H9 (cell line): ENCODE data around the gene PFDN4. TPM values are rescaled to one million over a fixed set of nuclear protein-coding genes. Genes with fewer than 3 reads are reported as not detected.

Source experiments
- DNase-seq: peaks from one replicate; pipeline ENCODE4 v3.0.0-alpha.2; 2017
- H2AFZ ChIP-seq: one replicate; pipeline ENCODE4 v1.6.1; 2013; ENCODE audit warnings: mild to moderate bottlenecking, low read length, control low read depth, moderate library complexity
- H2AK5ac ChIP-seq: 2 replicates; pipeline ENCODE4 v1.6.1; 2013; ENCODE audit warnings: low read length, control low read depth, mixed read lengths; ENCODE audit not compliant: insufficient read length
- H2BK120ac ChIP-seq: one replicate; pipeline ENCODE4 v1.6.1; 2013; ENCODE audit warnings: low read depth, mild to moderate bottlenecking, low read length, control low read depth, inconsistent platforms; ENCODE audit not compliant: poor library complexity, severe bottlenecking
- H2BK12ac ChIP-seq: 2 replicates; pipeline ENCODE4 v1.6.1; 2013; ENCODE audit warnings: low read length, control low read depth, mixed read lengths, low read depth; ENCODE audit not compliant: insufficient read length
- H2BK15ac ChIP-seq: 2 replicates; pipeline ENCODE4 v1.6.1; 2013; ENCODE audit warnings: low read depth, low read length, control low read depth
- H2BK20ac ChIP-seq: one replicate; pipeline ENCODE4 v1.6.1; 2013; ENCODE audit warnings: low read depth, mild to moderate bottlenecking, low read length, control low read depth, inconsistent platforms; ENCODE audit not compliant: poor library complexity, severe bottlenecking
- H2BK5ac ChIP-seq: 2 replicates; pipeline ENCODE4 v1.6.1; 2013; ENCODE audit warnings: low read length, control low read depth, mixed read lengths; ENCODE audit not compliant: insufficient read length
- H3K14ac ChIP-seq: 2 replicates; pipeline ENCODE4 v1.6.1; 2013; ENCODE audit warnings: low read length, control low read depth; ENCODE audit not compliant: insufficient read depth
- H3K18ac ChIP-seq: 2 replicates; pipeline ENCODE4 v1.6.1; 2013; ENCODE audit warnings: low read depth, mild to moderate bottlenecking, mixed read lengths, low read length, control low read depth; ENCODE audit not compliant: insufficient read length
- H3K23ac ChIP-seq: 2 replicates; pipeline ENCODE4 v1.6.1; 2013; ENCODE audit warnings: low read length, control low read depth, mixed read lengths, low read depth; ENCODE audit not compliant: insufficient read length
- H3K23me2 ChIP-seq: 2 replicates; pipeline ENCODE4 v1.6.1; 2013; ENCODE audit warnings: low read depth, mild to moderate bottlenecking, mixed read lengths, low read length, control low read depth; ENCODE audit not compliant: insufficient read length, poor library complexity, severe bottlenecking
- H3K27ac ChIP-seq: 2 replicates; pipeline ENCODE4 v1.5.1; 2013; ENCODE audit warnings: low read length, control low read depth, mixed read lengths, low read depth; ENCODE audit not compliant: insufficient read length
- H3K27me3 ChIP-seq: 2 replicates; pipeline ENCODE4 v1.6.1; 2013; ENCODE audit warnings: low read length, control low read depth, inconsistent platforms; ENCODE audit not compliant: insufficient read depth
- H3K4ac ChIP-seq: 2 replicates; pipeline ENCODE4 v1.6.1; 2013; ENCODE audit warnings: low read depth, mild to moderate bottlenecking, control low read depth, inconsistent platforms, low read length, moderate library complexity
- H3K4me1 ChIP-seq: 2 replicates; pipeline ENCODE4 v1.6.1; 2013; ENCODE audit warnings: low read length, control low read depth, inconsistent platforms; ENCODE audit not compliant: insufficient read depth
- H3K4me2 ChIP-seq: 2 replicates; pipeline ENCODE4 v1.6.1; 2013; ENCODE audit warnings: low read length, control low read depth, mixed read lengths; ENCODE audit not compliant: insufficient read length, insufficient read depth
- H3K56ac ChIP-seq: 2 replicates; pipeline ENCODE4 v1.6.1; 2013; ENCODE audit warnings: low read depth, mild to moderate bottlenecking, mixed read lengths, low read length, control low read depth; ENCODE audit not compliant: insufficient read length
- H3K79me1 ChIP-seq: 2 replicates; pipeline ENCODE4 v1.6.1; 2013; ENCODE audit warnings: low read depth, mild to moderate bottlenecking, moderate library complexity, low read length, control low read depth, inconsistent platforms; ENCODE audit not compliant: insufficient read depth, poor library complexity, severe bottlenecking
- H3K79me2 ChIP-seq: 2 replicates; pipeline ENCODE4 v1.6.1; 2013; ENCODE audit warnings: low read length, control low read depth, inconsistent platforms; ENCODE audit not compliant: insufficient read depth
- H3K9ac ChIP-seq: 2 replicates; pipeline ENCODE4 v1.6.1; 2013; ENCODE audit warnings: low read length, control low read depth, mixed read lengths; ENCODE audit not compliant: insufficient read length; ENCODE audit errors: extremely low read depth
- H3K9me3 ChIP-seq: one replicate; pipeline ENCODE4 v1.6.1; 2013; ENCODE audit warnings: low read depth, low read length, inconsistent platforms; ENCODE audit not compliant: control insufficient read depth
- H3T11ph ChIP-seq: one replicate; pipeline ENCODE4 v1.6.1; 2013; ENCODE audit warnings: mild to moderate bottlenecking, low read length, control low read depth, inconsistent platforms
- H4K20me1 ChIP-seq: one replicate; pipeline ENCODE4 v1.6.1; 2013; ENCODE audit not compliant: control insufficient read depth, insufficient read length, insufficient read depth
- H4K5ac ChIP-seq: 2 replicates; pipeline ENCODE4 v1.6.1; 2013; ENCODE audit warnings: low read depth, mild to moderate bottlenecking, mixed read lengths, low read length, control low read depth; ENCODE audit not compliant: insufficient read length
- H4K8ac ChIP-seq: replicated peaks from 2 replicates; pipeline ENCODE4 v1.6.1; 2013; ENCODE audit warnings: low read length, control low read depth, mixed read lengths, low read depth; ENCODE audit not compliant: insufficient read length
- H4K91ac ChIP-seq: 2 replicates; pipeline ENCODE4 v1.6.1; 2013; ENCODE audit warnings: low read depth, mild to moderate bottlenecking, moderate library complexity, mixed read lengths, low read length, control low read depth; ENCODE audit not compliant: insufficient read length
- H3K27ac Mint-ChIP-seq, 3 experiments: 2 replicates in 2 of 3; 3 replicates in 1 of 3; pipeline ENCODE4 v1.8.0; 2020 to 2021; ENCODE audit warnings: mixed read lengths in 3 of 3, mild to moderate bottlenecking in 1 of 3, moderate library complexity in 1 of 3
- H3K27me3 Mint-ChIP-seq: 2 replicates; pipeline ENCODE4 v1.8.0; 2021; ENCODE audit warnings: low read depth, mild to moderate bottlenecking, moderate library complexity, mixed read lengths
- H3K36me3 Mint-ChIP-seq, 3 experiments: 2 replicates in 2 of 3; 3 replicates in 1 of 3; pipeline ENCODE4 v1.8.0; 2020 to 2021; ENCODE audit warnings: low read depth in 3 of 3, mixed read lengths in 3 of 3; ENCODE audit not compliant: insufficient read depth in 1 of 3
- H3K4me1 Mint-ChIP-seq, 2 experiments: 2 replicates each; pipeline ENCODE4 v1.8.0; 2020; ENCODE audit warnings: mixed read lengths in 2 of 2
- H3K4me3 Mint-ChIP-seq, 2 experiments: 2 replicates in 1 of 2; 3 replicates in 1 of 2; pipeline ENCODE4 v1.8.0; 2020 to 2021; ENCODE audit warnings: mild to moderate bottlenecking in 2 of 2, mixed read lengths in 2 of 2, moderate library complexity in 1 of 2
- H3K9me3 Mint-ChIP-seq, 2 experiments: 2 replicates in 1 of 2; 3 replicates in 1 of 2; pipeline ENCODE4 v1.8.0; 2020; ENCODE audit warnings: mild to moderate bottlenecking in 2 of 2, mixed read lengths in 2 of 2, moderate library complexity in 1 of 2
- WGBS: extraction: QIAGEN DNeasy Blood & Tissue Kit; methylation state at CpG from one replicate; pipeline ENCODE4 v1.1.7; 2013; ENCODE audit warnings: missing lambda C conversion rate, low lambda C conversion rate, mixed read lengths; ENCODE audit not compliant: insufficient read length; ENCODE audit errors: extremely low coverage; 5-methylcytosine and 5-hydroxymethylcytosine counted together
- total RNA-seq: library from RNA; stranded (reverse); gene quantifications from 2 replicates; pipeline ENCODE4 v1.2.1, GENCODE V29; 2021
- TF ChIP-seq, protein P1 (sequence below): fragments of 200-600 bp; sonication (generic); conservative IDR thresholded peaks from 3 replicates; pipeline ENCODE4 v1.8.0; 2021; ENCODE audit warnings: antibody characterized with exemption, mild to moderate bottlenecking

Gene PFDN4
- total RNA-seq, 1 experiment from 2014 or later = 73.6 TPM

DNA sequence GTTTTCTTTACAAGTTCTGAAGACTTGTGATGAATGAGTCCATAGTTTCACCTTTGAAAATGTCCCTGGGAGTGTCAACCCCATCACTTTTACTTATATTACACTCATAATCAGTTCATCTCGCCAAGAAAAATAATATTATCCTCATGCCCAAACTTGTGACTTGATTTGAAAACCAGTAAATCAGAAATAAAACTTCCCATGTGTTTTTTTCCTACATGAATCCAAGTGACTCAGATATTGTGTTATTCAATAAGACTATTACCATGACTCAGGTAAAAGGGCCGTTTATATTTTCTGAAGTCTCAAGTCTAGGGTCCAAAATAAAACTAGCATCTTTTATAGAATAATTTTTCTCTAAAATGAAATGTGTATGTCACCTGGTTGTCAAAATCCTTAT, 18.3 kb upstream of the PFDN4 start:
- Histone ChIP-seq H2AK5ac (no peak overlapping the region), H3K4me1 (no peaks in the 10 kb centered on the region), H3K23me2 (no peaks in the 10 kb centered on the region), H2AFZ (no peak overlapping the region), H4K8ac (no peak overlapping the region), H3K27me3 (no peaks in the 10 kb centered on the region), H4K5ac (no peak overlapping the region), H3K23ac (no peak overlapping the region), H2BK12ac (no peak overlapping the region), H3K56ac (no peak overlapping the region), H3T11ph (no peak overlapping the region), H2BK15ac (no peak overlapping the region), H3K79me2 (no peaks in the 10 kb centered on the region), H4K20me1 (no peaks in the 10 kb centered on the region), H3K27ac (no peak overlapping the region), H3K79me1 (no peaks in the 10 kb centered on the region), H3K4ac (no peak overlapping the region), H2BK120ac (no peak overlapping the region), H2BK20ac (no peak overlapping the region), H3K18ac (no peak overlapping the region), H4K91ac (no peak overlapping the region), H3K14ac (no peak overlapping the region), H3K4me2 (no peak overlapping the region), H3K9ac (no peak overlapping the region), H2BK5ac (no peak overlapping the region), H3K9me3 (no peaks in the 10 kb centered on the region)
- no peaks in the 10 kb centered on the region for H3K9me3 Mint-ChIP-seq
- DNase-seq = no peak
- TF ChIP-seq, protein P1, sequence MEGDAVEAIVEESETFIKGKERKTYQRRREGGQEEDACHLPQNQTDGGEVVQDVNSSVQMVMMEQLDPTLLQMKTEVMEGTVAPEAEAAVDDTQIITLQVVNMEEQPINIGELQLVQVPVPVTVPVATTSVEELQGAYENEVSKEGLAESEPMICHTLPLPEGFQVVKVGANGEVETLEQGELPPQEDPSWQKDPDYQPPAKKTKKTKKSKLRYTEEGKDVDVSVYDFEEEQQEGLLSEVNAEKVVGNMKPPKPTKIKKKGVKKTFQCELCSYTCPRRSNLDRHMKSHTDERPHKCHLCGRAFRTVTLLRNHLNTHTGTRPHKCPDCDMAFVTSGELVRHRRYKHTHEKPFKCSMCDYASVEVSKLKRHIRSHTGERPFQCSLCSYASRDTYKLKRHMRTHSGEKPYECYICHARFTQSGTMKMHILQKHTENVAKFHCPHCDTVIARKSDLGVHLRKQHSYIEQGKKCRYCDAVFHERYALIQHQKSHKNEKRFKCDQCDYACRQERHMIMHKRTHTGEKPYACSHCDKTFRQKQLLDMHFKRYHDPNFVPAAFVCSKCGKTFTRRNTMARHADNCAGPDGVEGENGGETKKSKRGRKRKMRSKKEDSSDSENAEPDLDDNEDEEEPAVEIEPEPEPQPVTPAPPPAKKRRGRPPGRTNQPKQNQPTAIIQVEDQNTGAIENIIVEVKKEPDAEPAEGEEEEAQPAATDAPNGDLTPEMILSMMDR = no peak
- no peaks in the 10 kb centered on the region for H3K36me3 Mint-ChIP-seq
- H3K4me1 Mint-ChIP-seq = no peaks in the 10 kb centered on the region
- H3K4me3 Mint-ChIP-seq = no peak overlapping the region
- H3K27me3 Mint-ChIP-seq = no peaks in the 10 kb centered on the region
- no peak overlapping the region for H3K27ac Mint-ChIP-seq
- no CpG with 5 or more reads among the region's 2 CpGs for WGBS
